Left forelimb (tissue), 1 donor: ENCODE data around the gene BTBD9.

ENCODE experiments used
- DNase-seq: peaks from one replicate; pipeline ENCODE4 v3.0.0-alpha.2; 2018; ENCODE audit warnings: low spot score

Gene BTBD9

DNA sequence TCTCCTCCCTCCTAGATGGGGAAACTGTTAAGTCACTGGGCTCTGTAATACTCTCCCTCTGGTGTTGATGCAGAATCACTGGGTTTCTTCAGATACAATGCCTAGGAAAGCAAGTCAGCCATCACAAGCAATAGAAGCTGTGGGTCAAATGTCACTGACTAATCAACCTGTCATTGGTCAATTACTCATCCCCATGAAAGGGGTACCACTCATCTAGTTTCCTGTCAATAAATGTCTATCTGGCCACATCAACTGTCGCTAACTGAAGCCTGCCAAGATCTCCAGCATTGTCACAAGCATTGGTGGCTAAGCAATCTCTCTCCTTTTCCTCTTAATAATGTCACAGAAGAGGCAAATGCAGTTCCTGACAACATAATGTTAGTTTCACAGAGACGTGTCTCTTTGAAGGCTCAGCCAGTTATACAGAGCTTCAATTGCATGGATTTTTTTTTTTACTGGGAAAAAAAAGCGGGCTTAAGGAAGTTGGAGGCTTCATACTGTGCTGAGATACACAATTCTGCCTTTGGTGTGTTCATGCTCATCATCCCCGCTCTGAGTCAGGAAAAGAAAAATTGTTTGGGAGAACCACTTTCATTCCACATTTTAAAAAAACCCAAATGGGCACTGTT, 355.9 kb downstream of the BTBD9 start:
- no peak for DNase-seq

DNA sequence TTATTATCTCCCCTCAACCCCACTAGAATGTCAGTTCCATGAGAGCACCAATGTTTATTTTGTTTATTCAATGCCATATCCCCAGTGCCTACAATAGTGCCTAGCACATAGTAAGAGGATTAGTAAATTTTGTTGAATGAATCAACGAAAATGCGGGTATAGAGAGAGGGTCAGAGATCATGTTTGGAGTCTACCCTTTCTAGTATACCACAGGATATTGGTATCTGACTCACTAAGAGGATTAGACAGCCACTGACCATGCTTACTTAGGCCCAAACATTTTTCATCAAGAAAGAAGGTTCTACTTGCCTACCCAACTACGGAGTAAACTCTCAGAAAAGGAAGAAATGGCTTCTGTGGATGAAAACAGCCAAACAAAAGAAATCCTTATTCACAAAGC, 356.8 kb downstream of the BTBD9 start:
- no peak for DNase-seq

DNA sequence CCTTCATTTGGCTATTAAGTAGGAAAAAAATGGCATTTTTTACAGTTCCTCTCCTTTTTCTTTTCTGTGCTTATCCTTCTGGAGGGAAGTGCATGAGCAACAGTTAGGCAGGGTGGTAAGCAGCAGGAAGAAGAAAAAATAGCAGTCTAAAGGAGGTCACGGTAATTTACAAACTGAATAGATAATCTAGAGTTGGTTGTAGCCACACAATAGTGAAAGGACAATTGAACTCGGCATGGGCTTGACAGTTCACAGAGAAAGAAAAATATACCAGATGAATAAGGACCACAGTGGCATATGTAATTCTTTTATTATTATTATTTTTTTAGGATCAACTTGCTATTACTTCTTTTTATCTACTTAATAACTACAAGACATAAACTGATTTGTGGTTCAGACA, 358.6 kb downstream of the BTBD9 start:
- no peak for DNase-seq

DNA sequence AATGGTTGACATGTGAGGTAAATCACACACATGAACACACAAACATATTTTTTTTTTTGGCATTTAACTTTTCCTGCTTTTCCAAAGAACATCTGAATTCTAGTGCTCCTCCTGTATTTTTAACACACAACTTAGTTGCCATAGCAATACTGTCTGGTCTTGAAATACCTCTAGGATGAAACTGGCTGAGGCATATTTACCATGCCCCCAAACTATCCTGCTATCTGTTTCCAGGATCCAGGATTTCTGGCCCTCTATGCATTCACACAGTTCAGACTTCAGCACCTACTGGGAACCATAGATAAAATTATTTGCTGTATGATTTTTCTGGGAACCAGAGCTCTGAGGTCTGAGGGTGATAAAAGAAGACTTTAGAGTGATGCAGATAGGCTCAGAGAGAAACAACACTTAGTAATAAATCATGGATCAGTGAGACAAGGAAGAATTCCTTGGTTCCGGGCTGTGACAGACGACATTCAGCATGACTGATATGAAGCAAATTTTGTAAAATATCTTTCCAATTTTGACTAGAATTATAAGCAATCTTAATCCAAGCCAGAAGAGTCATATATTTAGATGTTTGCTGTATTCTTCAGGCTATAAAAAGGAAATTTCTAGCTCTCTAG, 359.7 kb downstream of the BTBD9 start:
- no peak for DNase-seq

DNA sequence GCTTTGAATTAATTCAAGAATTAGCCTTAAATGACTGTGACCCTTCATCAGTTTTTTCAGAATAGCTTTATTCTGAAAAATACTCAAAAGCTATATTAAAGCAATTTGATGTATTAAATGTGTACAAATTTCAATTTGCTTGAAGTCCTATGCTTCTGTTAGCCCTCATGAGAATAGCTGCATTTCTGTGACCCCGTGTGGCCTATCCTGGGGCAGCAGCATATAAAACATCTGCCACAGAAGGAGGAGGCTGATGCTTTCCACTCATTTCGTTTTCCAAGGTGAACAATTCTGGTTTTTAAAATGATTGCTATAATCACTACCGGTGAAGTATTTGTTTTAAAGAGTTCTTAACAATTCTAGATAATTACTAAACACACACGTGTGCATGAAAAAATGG, 360.3 kb downstream of the BTBD9 start:
- DNase-seq = no peak

DNA sequence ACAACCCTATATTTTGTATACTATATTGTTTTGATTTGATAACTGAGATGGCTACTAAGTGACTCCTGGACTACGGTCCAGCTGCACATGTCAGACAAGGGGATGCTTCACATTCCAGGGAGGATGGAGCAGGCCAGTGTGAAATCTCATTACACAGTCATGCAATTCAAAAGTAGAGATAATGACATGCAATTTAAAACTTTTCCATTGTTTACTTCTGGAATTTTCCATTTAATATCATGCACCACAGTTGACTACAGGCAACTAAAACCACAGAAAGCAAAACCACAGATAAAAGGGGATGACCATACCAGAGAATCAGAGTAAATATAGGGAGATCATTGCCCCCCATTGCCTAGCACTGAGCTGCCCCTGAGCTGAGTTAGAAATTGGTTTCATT, 366.4 kb downstream of the BTBD9 start:
- no peak for DNase-seq

DNA sequence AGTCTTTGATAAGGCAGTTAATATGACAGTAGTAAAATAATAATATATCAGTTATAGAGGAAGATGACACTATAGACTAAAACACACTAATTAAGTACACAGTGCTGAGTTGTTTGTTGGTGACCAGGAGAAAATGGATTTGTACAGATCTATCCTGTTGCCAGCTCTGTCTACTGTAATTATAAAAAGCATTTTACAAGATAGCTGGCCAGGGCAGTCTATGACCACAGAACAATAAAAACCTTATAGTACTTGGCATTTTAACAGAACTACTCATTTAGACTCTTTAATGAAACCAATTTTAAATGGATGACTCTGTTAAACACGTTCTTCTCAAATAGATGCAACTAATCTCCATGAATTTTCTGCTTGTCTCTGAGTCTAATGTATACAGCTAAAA, 367.5 kb downstream of the BTBD9 start:
- no peak for DNase-seq

DNA sequence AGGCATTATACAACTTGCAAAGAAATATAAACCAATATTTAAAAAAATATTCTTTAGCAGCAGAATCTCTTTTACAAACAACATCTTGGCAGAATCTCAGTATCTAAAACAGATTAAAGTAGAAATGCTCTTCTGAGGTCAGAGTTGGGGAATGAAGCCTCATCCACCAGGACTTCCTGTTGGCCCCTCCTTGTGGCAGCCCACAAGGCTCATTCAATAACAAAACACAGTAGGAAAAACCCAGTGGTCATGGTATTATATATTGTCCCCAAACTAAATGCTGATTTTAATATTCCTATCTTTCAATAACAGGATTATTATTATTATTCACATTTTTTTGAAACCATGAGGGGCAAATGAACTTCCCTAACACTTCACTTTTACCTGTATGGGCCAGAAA, 368.6 kb downstream of the BTBD9 start:
- DNase-seq = no peak

DNA sequence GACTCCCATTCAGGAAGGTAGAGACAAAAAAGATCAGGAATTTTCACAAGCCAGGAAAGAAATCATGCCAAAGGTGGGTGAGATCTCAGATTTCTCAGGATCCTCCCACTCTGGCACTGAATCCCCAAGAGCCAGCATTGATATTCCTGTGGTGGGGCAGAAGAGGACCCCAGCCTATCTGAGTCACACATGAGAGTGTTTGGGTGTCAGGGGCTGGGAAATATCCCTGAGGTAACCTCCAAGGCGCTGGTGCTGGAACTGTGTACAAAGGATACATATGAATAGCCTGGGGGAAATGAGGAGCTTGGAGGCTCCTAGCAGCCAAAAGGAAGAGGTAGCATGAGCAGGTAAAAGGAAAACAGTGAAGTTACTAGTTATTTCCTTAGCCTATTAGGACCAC, 369.4 kb downstream of the BTBD9 start:
- DNase-seq = no peak

DNA sequence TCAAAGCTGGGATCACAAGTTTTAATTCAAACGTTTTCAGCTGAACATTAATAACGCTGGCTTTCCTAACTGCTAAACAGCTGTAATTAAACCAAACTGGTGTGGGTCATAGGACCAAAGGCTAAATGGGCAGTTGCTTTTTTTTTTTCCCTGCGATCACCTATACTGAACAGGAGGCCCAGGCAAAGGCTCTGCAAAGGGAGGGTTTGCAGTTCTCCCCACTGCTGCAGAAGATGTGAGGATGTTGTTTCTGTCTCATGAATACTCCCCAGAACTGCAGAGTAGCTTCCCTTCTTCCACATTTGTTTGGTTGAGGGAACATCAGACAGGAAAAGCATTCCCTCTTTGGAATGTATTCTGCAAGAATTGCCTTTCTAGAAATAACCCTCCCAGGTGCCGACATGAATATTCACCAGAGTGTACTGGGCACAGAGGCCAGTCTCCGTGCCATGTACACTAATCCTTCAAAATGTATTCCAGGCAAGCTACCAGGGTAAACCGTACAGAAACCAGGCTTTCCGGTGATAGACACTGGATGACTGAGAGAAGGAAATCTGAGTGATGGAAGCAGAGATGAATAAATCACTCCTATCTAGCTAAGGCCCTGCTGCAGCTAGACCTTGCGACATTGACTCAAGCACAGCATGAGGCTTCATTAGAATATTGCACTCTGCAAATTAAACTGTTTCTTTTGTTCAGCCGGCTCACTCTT, 370.1 kb downstream of the BTBD9 start:
- no peak for DNase-seq

DNA sequence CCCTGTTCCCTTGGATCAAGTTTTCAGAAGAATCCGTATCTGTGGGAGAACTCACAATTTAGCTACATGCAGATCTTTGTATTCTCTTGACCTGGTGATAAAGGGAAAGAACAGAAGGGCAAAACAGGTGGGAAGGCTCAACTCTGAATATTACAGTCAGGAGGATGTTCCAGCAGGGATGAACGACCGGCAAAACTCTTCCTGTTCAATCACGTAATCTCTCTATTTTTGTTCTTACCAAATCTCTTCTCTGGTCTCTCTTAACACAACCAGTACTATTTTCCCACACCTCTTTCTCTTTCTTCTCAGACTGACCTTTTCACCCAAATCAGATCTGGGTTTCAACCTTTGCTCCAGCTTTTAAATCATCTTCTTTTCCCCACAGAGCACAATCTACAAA, 371.4 kb downstream of the BTBD9 start:
- no peak for DNase-seq

DNA sequence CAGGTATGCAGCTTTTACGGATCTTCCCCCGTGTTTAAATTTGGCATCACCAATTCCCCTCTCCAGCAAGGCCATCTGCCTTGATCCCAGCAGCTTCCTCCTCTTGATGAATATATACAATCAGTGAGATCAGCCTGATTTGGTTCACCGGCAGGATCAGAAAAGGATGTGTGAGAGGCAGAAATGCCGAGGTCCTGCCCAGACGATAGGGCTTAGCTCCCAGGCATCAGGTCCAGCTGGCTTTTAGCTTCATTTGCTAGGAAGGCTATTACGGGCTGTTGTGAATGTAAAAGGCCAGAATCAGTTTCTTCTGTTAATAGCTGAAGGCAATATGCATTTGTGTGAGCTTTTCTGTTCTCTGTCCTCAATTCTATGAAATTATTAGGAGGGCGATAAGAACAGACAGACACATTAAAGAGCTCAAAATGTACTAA, 372.8 kb downstream of the BTBD9 start:
- DNase-seq = no peak

DNA sequence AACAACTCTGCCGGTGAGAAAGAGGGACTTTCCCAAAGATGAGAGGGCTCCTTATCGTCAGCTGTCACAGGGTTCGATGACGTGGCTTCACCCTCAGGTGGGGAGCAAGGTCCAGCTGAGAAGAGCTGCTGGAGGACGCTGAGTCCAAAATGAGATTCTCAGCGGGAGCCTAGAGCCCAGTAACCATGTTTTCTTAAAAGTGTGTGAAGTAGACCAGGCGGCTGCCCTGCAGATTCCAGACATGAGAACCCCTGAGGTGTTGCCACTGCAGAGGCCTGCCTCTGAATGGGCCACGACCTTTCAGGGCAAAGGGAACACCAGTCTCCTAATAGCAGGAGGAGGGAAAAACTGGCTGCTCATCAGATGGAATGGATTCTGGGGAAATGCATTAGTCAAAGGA, 375.1 kb downstream of the BTBD9 start:
- no peak for DNase-seq

DNA sequence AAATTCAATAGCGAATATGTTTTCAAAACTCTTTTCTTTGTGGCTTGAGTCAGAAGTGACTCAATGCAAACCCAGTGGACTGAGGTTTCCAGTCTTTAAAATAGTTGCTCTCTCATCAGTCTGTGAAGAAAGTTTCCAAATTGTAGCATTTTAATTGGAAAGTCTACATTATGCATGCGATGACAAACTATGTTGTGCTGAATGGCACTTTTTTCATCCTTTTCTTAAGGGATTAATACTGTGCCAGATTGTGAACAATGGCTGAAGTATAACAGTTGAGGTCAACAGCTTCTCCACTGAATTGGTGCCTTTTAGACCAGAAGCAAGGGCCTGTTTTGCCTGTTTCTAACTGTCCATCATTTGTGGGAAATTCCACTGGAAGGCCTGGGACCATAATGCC, 377.1 kb downstream of the BTBD9 start:
- no peak for DNase-seq

DNA sequence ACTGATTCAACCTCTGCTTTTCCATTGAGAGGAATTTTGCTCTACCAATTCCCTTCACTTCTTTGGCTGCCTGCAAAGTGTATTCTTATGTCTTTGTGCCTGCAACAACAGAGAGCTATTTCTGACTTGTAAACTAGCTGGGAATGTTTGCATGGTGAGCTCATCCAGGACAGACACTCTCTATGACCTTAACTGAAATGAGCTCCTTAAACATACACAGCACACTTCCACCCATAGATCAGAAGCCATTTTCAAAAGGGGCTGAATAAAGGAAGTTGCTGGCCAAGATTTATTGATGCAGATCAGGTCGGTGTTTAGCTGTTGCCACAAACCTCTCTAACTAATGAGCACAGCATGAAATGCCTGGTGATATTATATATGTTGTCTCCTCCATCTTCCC, 377.7 kb downstream of the BTBD9 start:
- no peak for DNase-seq

DNA sequence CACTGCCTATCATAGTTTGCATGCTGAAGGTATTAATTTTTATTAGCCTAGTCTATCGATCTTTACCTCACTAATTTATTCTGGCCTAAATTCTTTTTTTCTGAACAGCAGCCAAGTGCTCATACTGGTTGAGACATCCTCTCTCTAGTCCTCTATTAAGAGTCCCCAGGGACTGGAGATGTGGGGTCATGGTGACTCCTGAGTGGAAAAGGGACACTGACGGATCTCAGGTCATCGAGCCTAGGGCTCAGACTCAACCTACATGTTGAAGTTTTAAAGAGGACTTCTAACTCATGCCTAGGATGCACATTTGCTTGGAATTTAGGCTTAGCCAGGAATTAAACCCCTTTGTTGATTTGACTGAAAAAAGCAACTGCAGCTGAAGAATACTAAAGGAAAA, 378.1 kb downstream of the BTBD9 start:
- DNase-seq = no peak

DNA sequence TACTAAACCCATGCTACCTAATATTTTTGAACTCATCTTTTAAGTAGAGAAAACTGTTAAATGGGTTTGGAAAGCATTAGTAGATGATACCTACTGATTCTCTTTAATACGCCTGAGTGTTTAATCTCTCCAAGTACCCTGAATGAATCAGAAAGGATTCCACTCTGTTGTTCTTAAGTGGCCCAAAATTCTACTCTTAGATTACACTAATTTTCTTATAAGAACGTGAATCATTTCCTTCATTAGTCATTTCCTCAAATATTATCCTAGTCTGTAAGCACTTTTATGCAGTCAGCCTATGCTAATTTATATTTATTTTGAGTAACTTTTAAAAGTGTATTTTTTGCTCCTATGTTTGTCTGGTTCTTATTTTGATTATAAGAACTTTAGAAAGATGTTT, 380.0 kb downstream of the BTBD9 start:
- DNase-seq = no peak

DNA sequence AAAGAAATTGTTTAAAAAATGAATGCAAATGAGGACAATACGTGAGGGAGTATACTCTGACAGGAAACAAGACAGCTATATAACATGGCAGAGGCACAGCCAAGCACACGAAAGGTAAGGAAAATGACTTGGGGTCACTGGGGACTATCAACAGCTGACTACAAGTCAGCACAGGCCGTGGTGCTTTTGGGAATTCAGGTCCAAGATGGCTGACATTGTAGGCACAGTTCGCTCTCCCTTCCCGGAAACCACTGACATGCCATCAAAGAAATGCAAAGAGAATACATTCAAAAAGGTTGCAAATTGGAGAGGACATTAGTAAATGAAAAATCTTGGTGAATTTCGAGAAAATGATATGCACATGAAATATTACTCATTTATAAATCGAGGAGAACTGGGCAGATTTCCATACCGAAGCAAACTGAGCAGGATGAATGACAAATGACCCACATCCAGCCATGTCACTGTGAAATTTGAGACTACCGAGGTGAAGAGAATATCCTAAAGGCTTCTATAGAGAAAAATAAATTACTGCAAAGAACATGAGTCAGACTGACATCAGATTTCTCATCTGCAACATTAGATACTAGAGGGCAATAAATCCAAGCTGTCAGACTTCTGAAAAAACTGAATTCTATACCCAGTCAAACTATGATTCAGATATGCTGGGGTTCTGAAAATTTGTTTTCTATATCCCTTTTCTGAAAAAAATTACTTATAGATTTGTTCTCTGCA, 391.1 kb downstream of the BTBD9 start:
- no peak for DNase-seq

DNA sequence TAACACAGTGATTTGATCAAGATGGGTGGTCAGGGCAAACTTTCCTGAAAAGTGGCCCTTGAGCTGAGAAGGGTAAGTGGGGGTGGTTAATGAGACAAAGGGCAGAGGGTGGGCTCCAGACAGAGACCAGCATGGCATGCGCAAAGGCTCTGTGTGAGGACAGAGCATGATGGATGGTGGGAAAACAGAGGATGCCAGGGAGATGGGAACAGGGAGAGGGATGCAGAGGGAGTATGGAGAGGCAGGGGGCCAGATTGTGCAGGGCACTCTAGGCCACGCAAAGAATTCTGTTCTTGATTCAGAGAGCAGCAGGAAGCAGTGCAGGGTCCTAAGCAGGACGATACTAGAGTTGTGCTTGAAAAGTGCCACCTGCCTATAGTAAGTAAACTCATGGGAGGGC, 394.4 kb downstream of the BTBD9 start:
- DNase-seq = no peak

DNA sequence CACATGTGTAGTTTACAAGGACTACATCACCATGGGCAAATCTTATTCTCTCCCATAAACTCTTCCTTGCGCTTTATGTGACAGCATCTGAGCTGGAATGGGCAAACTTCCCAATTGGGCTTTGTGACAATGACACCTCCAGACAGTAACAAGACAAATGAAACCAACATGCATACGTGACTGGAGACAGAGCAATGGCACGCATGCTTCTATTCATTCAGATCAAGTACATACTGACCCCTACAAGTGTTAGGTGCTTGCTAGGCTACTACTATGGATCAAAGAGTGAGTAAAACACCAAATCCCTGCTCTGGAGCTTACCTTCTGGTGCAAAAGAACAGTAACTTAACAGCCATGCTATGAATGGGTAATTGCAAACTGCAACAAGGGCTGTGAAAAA, 394.9 kb downstream of the BTBD9 start:
- DNase-seq = no peak

DNA sequence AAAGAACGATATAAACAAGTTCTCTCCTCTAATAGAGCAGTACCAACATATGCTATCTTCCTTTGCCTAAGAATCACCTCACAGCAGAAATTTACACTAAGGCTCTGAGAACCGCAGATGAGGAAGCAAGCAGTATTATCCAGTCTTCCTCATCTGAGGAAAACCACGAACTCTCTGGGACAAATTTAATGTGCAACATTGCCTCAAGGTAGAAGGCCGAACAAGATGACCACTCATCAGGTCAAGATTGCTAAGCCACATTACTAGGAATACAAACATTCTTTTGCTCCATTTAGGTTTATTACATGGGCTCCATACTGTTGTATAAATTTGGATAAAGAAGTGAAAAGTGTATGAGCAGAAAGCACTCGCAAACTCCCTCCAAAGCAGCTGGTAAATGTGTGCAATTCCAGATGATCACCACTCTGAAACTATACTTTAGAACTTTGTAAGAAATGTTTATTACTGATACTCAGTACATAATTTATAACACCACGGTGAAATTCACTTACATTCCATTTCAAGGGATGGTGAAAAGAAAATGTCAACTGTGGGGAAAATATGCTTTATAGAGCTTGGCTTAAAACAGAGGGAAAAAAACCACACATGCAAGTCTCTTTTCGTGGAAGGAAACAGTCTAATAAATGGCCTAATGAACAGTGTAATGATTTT, 398.4 kb downstream of the BTBD9 start:
- no peak for DNase-seq

DNA sequence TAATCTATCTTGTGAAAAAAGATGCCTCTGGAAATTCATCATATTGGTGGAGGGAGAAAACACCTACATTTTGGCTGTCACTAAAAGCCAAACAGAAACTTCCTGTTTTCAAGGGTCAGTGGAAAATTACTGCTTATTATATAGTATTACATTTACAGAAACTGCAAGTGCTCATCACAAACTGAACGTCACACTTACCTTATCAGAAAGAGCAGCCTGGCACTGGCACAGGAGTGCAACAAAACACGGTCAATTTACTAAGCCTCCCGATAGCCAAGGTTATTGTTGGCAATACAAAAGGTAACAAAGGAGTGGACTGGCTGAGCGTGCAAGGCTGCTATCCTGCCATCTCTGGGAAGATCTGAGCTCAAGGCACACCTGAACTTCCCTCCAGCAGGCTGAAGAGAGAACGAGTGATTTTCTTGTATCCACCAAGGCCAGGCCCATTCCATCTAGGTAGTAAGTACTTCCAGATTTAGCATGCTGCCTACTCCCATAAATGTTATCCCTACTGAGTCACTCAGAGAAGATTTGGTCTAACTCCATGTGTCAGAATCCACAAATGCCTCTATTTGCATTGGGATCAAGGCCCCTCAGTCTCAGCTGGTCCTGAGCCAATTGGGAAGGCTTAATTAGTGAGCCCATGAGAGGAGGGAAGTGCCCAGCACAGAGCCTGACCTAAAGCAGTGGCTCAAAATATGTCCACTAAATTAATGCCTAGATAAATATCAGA, 399.8 kb downstream of the BTBD9 start:
- DNase-seq = no peak
